Measurements from ENCODE around the gene NDST1. TPM values are rescaled to one million over a fixed set of nuclear protein-coding genes. Genes with fewer than 3 reads are reported as not detected.
A peak's percentile ranks its signal among the peaks of the same experiment; 100 is the strongest.

Gene NDST1
- total RNA-seq, 1 experiment from 2014 or later: 69.9 TPM

DNA sequence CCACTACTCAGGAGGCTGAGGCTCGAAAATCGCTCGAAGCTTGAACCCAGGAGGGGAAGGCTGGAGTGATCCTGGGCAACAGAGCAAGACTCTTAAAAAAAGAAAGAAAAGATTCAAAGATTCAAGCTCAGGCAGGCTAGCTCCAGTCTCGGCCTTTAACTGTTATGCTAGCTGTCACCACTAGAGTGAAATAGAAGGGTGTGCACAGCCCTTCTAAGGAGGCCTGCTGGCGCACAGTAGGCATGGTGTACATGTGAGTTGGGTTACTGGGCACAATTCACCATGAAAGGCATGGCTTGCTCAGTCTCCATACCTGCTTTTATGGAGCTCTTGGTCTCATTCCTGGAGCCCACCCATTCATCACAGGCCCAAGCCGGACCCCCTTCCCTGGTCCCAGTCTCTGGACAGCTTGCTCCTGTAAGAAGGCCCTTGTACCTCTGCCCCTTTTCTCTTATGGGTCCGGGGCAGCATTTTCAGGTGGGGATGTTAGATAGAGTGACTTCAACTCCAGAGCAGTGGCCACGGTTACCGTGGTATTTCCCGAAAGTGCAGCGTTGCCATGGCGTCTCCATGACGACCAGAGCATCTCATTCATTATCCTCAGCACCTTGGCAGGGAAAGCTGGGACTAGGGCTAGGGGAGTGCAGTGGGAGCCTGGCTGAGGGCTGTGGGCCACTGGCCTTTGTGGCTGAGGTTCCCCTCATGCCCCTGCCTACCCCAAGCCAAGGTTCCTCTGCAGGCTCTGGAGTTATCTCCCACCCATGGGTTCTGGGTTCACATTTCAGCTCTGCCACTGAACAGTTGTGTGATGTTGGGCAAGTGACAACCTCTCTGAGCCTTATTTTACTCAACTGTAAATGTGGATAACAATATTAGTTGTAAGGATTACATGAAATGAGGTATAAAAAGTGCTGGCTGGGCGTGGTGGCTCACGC, 5.7 kb downstream of the NDST1 start:
- Mint-ChIP-seq H3K4me1 (peaks cover 56% of the 10 kb centered on the region), H3K36me3 (no peaks in the 10 kb centered on the region), H3K9me3 (no peaks in the 10 kb centered on the region), H3K27me3 (ENCODE audit: low read depth) (no peaks in the 10 kb centered on the region), H3K27ac (no peak overlapping the region), H3K4me3 (no peak overlapping the region)
- ChIA-PET POLR2A (no interaction called here), CTCF (interaction anchor here (0.9 to 3.9 kb wide), 14 partner anchors 11 to 116 kb away, joined by 3 to 22 read pairs (median 6); partner anchors contain the start of gene RPS14)
- ATAC-seq: peak; percentile 29
- DNase-seq (ENCODE audit: low spot score): peak; percentile 54
- no peak for TF ChIP-seq AR (CRISPR knock-in tag; IDR thresholded peaks at IDR 0.05)
- no peak for TF ChIP-seq TCF7 (CRISPR knock-in tag; IDR thresholded peaks at IDR 0.05; ENCODE audit: low read depth)
- TF ChIP-seq, protein P1, sequence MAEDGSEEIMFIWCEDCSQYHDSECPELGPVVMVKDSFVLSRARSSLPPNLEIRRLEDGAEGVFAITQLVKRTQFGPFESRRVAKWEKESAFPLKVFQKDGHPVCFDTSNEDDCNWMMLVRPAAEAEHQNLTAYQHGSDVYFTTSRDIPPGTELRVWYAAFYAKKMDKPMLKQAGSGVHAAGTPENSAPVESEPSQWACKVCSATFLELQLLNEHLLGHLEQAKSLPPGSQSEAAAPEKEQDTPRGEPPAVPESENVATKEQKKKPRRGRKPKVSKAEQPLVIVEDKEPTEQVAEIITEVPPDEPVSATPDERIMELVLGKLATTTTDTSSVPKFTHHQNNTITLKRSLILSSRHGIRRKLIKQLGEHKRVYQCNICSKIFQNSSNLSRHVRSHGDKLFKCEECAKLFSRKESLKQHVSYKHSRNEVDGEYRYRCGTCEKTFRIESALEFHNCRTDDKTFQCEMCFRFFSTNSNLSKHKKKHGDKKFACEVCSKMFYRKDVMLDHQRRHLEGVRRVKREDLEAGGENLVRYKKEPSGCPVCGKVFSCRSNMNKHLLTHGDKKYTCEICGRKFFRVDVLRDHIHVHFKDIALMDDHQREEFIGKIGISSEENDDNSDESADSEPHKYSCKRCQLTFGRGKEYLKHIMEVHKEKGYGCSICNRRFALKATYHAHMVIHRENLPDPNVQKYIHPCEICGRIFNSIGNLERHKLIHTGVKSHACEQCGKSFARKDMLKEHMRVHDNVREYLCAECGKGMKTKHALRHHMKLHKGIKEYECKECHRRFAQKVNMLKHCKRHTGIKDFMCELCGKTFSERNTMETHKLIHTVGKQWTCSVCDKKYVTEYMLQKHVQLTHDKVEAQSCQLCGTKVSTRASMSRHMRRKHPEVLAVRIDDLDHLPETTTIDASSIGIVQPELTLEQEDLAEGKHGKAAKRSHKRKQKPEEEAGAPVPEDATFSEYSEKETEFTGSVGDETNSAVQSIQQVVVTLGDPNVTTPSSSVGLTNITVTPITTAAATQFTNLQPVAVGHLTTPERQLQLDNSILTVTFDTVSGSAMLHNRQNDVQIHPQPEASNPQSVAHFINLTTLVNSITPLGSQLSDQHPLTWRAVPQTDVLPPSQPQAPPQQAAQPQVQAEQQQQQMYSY (CRISPR knock-in tag; IDR thresholded peaks at IDR 0.05): no peak
- TF ChIP-seq, protein P2, sequence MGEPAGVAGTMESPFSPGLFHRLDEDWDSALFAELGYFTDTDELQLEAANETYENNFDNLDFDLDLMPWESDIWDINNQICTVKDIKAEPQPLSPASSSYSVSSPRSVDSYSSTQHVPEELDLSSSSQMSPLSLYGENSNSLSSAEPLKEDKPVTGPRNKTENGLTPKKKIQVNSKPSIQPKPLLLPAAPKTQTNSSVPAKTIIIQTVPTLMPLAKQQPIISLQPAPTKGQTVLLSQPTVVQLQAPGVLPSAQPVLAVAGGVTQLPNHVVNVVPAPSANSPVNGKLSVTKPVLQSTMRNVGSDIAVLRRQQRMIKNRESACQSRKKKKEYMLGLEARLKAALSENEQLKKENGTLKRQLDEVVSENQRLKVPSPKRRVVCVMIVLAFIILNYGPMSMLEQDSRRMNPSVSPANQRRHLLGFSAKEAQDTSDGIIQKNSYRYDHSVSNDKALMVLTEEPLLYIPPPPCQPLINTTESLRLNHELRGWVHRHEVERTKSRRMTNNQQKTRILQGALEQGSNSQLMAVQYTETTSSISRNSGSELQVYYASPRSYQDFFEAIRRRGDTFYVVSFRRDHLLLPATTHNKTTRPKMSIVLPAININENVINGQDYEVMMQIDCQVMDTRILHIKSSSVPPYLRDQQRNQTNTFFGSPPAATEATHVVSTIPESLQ (CRISPR knock-in tag; IDR thresholded peaks at IDR 0.05): no peak
- no peak for TF ChIP-seq ZSCAN18 (CRISPR knock-in tag; IDR thresholded peaks at IDR 0.05)
- no peak for TF ChIP-seq ZNF121 (CRISPR knock-in tag; IDR thresholded peaks at IDR 0.05)
- TF ChIP-seq, protein P3, sequence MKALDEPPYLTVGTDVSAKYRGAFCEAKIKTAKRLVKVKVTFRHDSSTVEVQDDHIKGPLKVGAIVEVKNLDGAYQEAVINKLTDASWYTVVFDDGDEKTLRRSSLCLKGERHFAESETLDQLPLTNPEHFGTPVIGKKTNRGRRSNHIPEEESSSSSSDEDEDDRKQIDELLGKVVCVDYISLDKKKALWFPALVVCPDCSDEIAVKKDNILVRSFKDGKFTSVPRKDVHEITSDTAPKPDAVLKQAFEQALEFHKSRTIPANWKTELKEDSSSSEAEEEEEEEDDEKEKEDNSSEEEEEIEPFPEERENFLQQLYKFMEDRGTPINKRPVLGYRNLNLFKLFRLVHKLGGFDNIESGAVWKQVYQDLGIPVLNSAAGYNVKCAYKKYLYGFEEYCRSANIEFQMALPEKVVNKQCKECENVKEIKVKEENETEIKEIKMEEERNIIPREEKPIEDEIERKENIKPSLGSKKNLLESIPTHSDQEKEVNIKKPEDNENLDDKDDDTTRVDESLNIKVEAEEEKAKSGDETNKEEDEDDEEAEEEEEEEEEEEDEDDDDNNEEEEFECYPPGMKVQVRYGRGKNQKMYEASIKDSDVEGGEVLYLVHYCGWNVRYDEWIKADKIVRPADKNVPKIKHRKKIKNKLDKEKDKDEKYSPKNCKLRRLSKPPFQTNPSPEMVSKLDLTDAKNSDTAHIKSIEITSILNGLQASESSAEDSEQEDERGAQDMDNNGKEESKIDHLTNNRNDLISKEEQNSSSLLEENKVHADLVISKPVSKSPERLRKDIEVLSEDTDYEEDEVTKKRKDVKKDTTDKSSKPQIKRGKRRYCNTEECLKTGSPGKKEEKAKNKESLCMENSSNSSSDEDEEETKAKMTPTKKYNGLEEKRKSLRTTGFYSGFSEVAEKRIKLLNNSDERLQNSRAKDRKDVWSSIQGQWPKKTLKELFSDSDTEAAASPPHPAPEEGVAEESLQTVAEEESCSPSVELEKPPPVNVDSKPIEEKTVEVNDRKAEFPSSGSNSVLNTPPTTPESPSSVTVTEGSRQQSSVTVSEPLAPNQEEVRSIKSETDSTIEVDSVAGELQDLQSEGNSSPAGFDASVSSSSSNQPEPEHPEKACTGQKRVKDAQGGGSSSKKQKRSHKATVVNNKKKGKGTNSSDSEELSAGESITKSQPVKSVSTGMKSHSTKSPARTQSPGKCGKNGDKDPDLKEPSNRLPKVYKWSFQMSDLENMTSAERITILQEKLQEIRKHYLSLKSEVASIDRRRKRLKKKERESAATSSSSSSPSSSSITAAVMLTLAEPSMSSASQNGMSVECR (CRISPR knock-in tag; IDR thresholded peaks at IDR 0.05; ENCODE audit: borderline replicate concordance): no peak
- TF ChIP-seq SP1 (CRISPR knock-in tag; conservative IDR thresholded peaks at IDR 0.05): no peak
- no peak for TF ChIP-seq GTF2I (CRISPR knock-in tag; conservative IDR thresholded peaks at IDR 0.05)
- TF ChIP-seq NFATC4 (CRISPR knock-in tag; IDR thresholded peaks at IDR 0.05): no peak
